HEK293 (cell line): ENCODE measurements around the gene GAREM1.

ENCODE experiments used
- CTCF ChIA-PET: fragments of 350-600 bp; formaldehyde crosslinking; extraction: SDS; loops from one replicate; lab custom pipeline; 2021; ENCODE audit warnings: antibody characterized with exemption; lab: Yijun Ruan, JAX
- POLR2A ChIA-PET: fragments of 300-600 bp; formaldehyde crosslinking; extraction: SDS; loops from one replicate; lab custom pipeline; 2020; ENCODE audit warnings: antibody characterized with exemption, inconsistent platforms; lab: Yijun Ruan, JAX
- H3K27ac ChIP-seq: fragments of 200-500 bp; sonication (Bioruptor generic); 2 replicates; pipeline ENCODE4 v1.5.1; 2014; ENCODE audit warnings: low read depth, low read length, control low read depth, inconsistent platforms; ENCODE audit errors: extremely low read depth
- H3K36me3 ChIP-seq, 2 experiments: fragments of 200-500 bp in 1 of 2; sonication (Bioruptor generic) in 1 of 2; 1 replicate in 1 of 2; 2 replicates in 1 of 2; pipeline ENCODE4 v1.5.1; 2014 to 2017; ENCODE audit warnings: inconsistent platforms in 2 of 2, low read length in 2 of 2; ENCODE audit not compliant: control insufficient read depth in 2 of 2, insufficient read depth in 1 of 2
- H3K4me1 ChIP-seq: fragments of 200-500 bp; sonication (Bioruptor generic); 2 replicates; pipeline ENCODE4 v1.5.1; 2014; ENCODE audit warnings: mild to moderate bottlenecking, low read length, inconsistent platforms; ENCODE audit not compliant: control insufficient read depth, insufficient read depth
- H3K4me3 ChIP-seq: 2 replicates; pipeline ENCODE4 v1.5.1; 2011; ENCODE audit warnings: low read depth, mild to moderate bottlenecking, control low read depth, low read length, moderate library complexity
- H3K9me3 ChIP-seq: fragments of 200-500 bp; sonication (Bioruptor generic); 2 replicates; pipeline ENCODE4 v1.5.1; 2014; ENCODE audit warnings: low read depth, low read length, inconsistent platforms; ENCODE audit not compliant: control insufficient read depth, insufficient read depth
- GFI1B ChIP-seq: fragments of 450-650 bp; formaldehyde crosslinking; IDR thresholded peaks from 2 replicates; pipeline ENCODE4 v1.5.1; 2016; ENCODE audit warnings: missing biosample characterization, missing genetic modification characterization
- GLIS1 ChIP-seq: fragments of 450-650 bp; formaldehyde crosslinking; IDR thresholded peaks from 2 replicates; pipeline ENCODE4 v1.5.1; 2016; ENCODE audit warnings: missing biosample characterization, missing genetic modification characterization
- HOXC10 ChIP-seq: sonication (generic); formaldehyde crosslinking; IDR thresholded peaks from 2 replicates; pipeline ENCODE4 v1.8.1; 2023; ENCODE audit warnings: mild to moderate bottlenecking, missing genetic modification reagents
- KLF1 ChIP-seq: fragments of 450-650 bp; formaldehyde crosslinking; IDR thresholded peaks from 2 replicates; pipeline ENCODE4 v1.5.1; 2016; ENCODE audit warnings: missing biosample characterization, missing genetic modification characterization
- KLF9 ChIP-seq: fragments of 450-650 bp; formaldehyde crosslinking; IDR thresholded peaks from 2 replicates; pipeline ENCODE4 v1.5.1; 2016; ENCODE audit warnings: missing biosample characterization, missing genetic modification characterization, low read depth
- MZF1 ChIP-seq: fragments of 450-650 bp; formaldehyde crosslinking; IDR thresholded peaks from 2 replicates; pipeline ENCODE4 v1.5.1; 2017; ENCODE audit warnings: missing biosample characterization, missing genetic modification characterization, borderline replicate concordance
- PRDM1 ChIP-seq: fragments of 450-650 bp; formaldehyde crosslinking; IDR thresholded peaks from 2 replicates; pipeline ENCODE4; 2016; ENCODE audit warnings: missing biosample characterization, missing genetic modification characterization
- SCRT2 ChIP-seq: fragments of 450-650 bp; formaldehyde crosslinking; IDR thresholded peaks from 2 replicates; pipeline ENCODE4 v1.5.1; 2016; ENCODE audit warnings: missing biosample characterization, missing genetic modification characterization
- ZBTB21 ChIP-seq: fragments of 450-650 bp; formaldehyde crosslinking; IDR thresholded peaks from 2 replicates; pipeline ENCODE4 v1.5.1; 2017; ENCODE audit warnings: missing biosample characterization, missing genetic modification characterization
- ZBTB8A ChIP-seq: fragments of 450-650 bp; formaldehyde crosslinking; IDR thresholded peaks from 2 replicates; pipeline ENCODE4 v1.5.1; 2016; ENCODE audit warnings: missing biosample characterization, missing genetic modification characterization
- ZNF10 ChIP-seq: fragments of 450-650 bp; formaldehyde crosslinking; IDR thresholded peaks from 2 replicates; pipeline ENCODE4 v1.5.1; 2017; ENCODE audit warnings: missing biosample characterization, missing genetic modification characterization
- ZNF112 ChIP-seq: fragments of 450-650 bp; formaldehyde crosslinking; IDR thresholded peaks from 2 replicates; pipeline ENCODE4 v1.5.0; 2017; ENCODE audit warnings: missing biosample characterization, missing genetic modification characterization
- ZNF157 ChIP-seq: fragments of 450-650 bp; formaldehyde crosslinking; IDR thresholded peaks from 2 replicates; pipeline ENCODE4 v1.5.1; 2016; ENCODE audit warnings: missing biosample characterization, missing genetic modification characterization
- ZNF23 ChIP-seq: fragments of 450-650 bp; formaldehyde crosslinking; IDR thresholded peaks from 2 replicates; pipeline ENCODE4 v1.5.1; 2016; ENCODE audit warnings: missing biosample characterization, missing genetic modification characterization, borderline replicate concordance
- ZNF292 ChIP-seq: fragments of 450-650 bp; formaldehyde crosslinking; IDR thresholded peaks from 2 replicates; pipeline ENCODE4 v1.5.1; 2016; ENCODE audit warnings: low read depth, missing biosample characterization, missing genetic modification characterization, borderline replicate concordance
- ZNF335 ChIP-seq: fragments of 450-650 bp; formaldehyde crosslinking; conservative IDR thresholded peaks from 2 replicates; pipeline ENCODE4 v1.5.1; 2016; ENCODE audit warnings: missing biosample characterization, missing genetic modification characterization
- ZNF391 ChIP-seq: fragments of 450-650 bp; formaldehyde crosslinking; IDR thresholded peaks from 2 replicates; pipeline ENCODE4 v1.5.1; 2016; ENCODE audit warnings: low read depth, missing biosample characterization, missing genetic modification characterization, borderline replicate concordance
- ZNF426 ChIP-seq: fragments of 450-650 bp; formaldehyde crosslinking; IDR thresholded peaks from 2 replicates; pipeline ENCODE4 v1.5.1; 2017; ENCODE audit warnings: missing biosample characterization, missing genetic modification characterization, mild to moderate bottlenecking, inconsistent platforms, moderate library complexity
- ZNF510 ChIP-seq: fragments of 450-650 bp; formaldehyde crosslinking; IDR thresholded peaks from 2 replicates; pipeline ENCODE4 v1.5.1; 2018; ENCODE audit warnings: mild to moderate bottlenecking, missing genetic modification characterization, missing biosample characterization; ENCODE audit not compliant: insufficient replicate concordance
- ZNF621 ChIP-seq: fragments of 450-650 bp; formaldehyde crosslinking; IDR thresholded peaks from 2 replicates; pipeline ENCODE4 v1.5.1; 2017; ENCODE audit warnings: missing biosample characterization, missing genetic modification characterization
- ZNF768 ChIP-seq: fragments of 450-650 bp; formaldehyde crosslinking; IDR thresholded peaks from 2 replicates; pipeline ENCODE4 v1.5.1; 2018; ENCODE audit warnings: missing biosample characterization, mild to moderate bottlenecking, missing genetic modification characterization
- ZNF777 ChIP-seq: fragments of 450-650 bp; formaldehyde crosslinking; IDR thresholded peaks from 2 replicates; pipeline ENCODE4 v1.5.1; 2017; ENCODE audit warnings: missing biosample characterization, missing genetic modification characterization, borderline replicate concordance
- ZNF843 ChIP-seq: fragments of 450-650 bp; formaldehyde crosslinking; IDR thresholded peaks from 2 replicates; pipeline ENCODE4 v1.5.1; 2016; ENCODE audit warnings: missing biosample characterization, missing genetic modification characterization
- ZSCAN16 ChIP-seq: fragments of 450-650 bp; formaldehyde crosslinking; IDR thresholded peaks from 2 replicates; pipeline ENCODE4 v1.5.1; 2016; ENCODE audit warnings: missing biosample characterization, missing genetic modification characterization
- ZSCAN23 ChIP-seq: fragments of 450-650 bp; formaldehyde crosslinking; IDR thresholded peaks from 2 replicates; pipeline ENCODE4 v1.5.1; 2016; ENCODE audit warnings: missing biosample characterization, missing genetic modification characterization
- TF ChIP-seq, protein P1 (sequence below): fragments of 450-650 bp; formaldehyde crosslinking; IDR thresholded peaks from 2 replicates; pipeline ENCODE4 v1.5.1; 2016; ENCODE audit warnings: missing biosample characterization, missing genetic modification characterization
- TF ChIP-seq, protein P2 (sequence below): fragments of 450-650 bp; formaldehyde crosslinking; IDR thresholded peaks from 2 replicates; pipeline ENCODE4 v1.5.1; 2016; ENCODE audit warnings: missing biosample characterization, missing genetic modification characterization

GAREM1 gene

DNA sequence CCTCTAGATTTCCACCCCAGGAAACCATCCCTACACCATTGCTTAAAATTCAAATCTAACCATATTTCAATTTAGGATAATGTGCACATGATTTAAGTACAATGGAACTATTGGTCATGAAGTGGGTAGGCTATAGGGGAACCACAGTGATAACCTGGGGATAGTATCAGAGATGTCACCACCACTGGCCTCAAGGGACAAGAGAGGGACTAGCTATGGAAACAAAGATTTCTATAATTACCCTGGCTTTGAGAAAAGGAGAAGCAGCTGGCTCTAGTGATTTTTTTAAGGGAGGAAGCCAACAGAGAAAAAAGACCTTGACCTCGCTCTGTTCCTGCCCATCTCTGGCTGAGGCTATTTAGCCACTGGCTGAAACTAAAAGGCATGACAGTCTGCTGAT is 148.9 kb downstream of the GAREM1 start:
- TF ChIP-seq ZNF112 (no peak), ZNF23 (tag by site-specific recombination) (no peak), ZNF843 (no peak), ZNF621 (no peak), GLIS1 (tag by site-specific recombination) (no peak)
- Histone ChIP-seq H3K4me3 (no peak overlapping the region), H3K36me3 (no peaks in the 10 kb centered on the region), H3K27ac (no peak overlapping the region), H3K4me1 (no peaks in the 10 kb centered on the region), H3K9me3 (no peaks in the 10 kb centered on the region)
- POLR2A ChIA-PET = no interaction called here
- CTCF ChIA-PET = no interaction called here

DNA sequence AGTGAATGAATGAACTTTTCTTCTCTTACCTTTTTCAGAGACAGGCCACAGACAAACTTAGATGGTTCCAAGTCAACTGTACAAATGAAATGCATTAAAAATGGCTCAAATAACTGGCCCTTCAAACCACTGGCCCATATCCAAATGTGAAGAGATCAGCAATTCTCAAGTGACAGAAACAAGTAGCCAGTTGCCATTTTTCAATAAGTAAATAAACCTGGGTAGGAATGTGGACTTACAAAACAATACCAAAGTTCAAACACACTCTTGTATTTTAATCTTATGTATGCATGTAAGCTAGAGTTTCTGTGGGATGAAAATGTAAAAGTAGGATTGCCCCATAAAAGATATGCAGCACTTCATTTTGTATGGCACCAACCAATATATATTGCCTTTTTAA is 151.6 kb downstream of the GAREM1 start:
- CTCF ChIA-PET = interaction anchor here (1.2 kb wide), 2 partner anchors 9 to 29 kb away, joined by 3 to 6 read pairs; no protein-coding TSS in a partner anchor
- Histone ChIP-seq H3K27ac (no peak overlapping the region), H3K4me3 (no peak overlapping the region), H3K4me1 (no peaks in the 10 kb centered on the region), H3K9me3 (no peaks in the 10 kb centered on the region), H3K36me3 (no peaks in the 10 kb centered on the region)
- POLR2A ChIA-PET = no interaction called here
- TF ChIP-seq ZNF510 (tag by site-specific recombination) = no peak
- TF ChIP-seq ZNF777 (tag by site-specific recombination) = no peak
- no peak for TF ChIP-seq ZBTB8A (tag by site-specific recombination)
- no peak for TF ChIP-seq ZNF292 (tag by site-specific recombination)
- no peak for TF ChIP-seq ZNF391 (tag by site-specific recombination)

DNA sequence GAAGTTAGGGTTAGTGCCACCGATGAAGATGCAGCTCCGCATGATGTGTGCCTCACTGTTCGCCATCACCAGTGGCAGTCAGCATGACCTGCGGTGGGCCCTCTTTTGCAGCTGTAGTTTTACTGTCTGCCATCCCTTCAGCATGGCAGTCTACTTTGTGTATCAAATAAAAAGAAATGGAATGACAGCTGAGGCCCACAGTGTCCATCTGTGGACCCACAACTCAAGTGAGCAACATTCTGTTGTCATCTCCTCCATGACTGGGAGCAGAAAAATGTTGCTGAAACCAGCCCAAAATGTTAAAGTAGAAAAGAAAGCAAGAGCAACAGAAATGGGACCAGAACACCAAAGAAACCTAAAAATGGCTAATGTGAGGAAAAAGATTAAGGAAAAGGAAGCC is 152.1 kb downstream of the GAREM1 start:
- no peaks in the 10 kb centered on the region for H3K4me1 ChIP-seq
- TF ChIP-seq, protein P1, sequence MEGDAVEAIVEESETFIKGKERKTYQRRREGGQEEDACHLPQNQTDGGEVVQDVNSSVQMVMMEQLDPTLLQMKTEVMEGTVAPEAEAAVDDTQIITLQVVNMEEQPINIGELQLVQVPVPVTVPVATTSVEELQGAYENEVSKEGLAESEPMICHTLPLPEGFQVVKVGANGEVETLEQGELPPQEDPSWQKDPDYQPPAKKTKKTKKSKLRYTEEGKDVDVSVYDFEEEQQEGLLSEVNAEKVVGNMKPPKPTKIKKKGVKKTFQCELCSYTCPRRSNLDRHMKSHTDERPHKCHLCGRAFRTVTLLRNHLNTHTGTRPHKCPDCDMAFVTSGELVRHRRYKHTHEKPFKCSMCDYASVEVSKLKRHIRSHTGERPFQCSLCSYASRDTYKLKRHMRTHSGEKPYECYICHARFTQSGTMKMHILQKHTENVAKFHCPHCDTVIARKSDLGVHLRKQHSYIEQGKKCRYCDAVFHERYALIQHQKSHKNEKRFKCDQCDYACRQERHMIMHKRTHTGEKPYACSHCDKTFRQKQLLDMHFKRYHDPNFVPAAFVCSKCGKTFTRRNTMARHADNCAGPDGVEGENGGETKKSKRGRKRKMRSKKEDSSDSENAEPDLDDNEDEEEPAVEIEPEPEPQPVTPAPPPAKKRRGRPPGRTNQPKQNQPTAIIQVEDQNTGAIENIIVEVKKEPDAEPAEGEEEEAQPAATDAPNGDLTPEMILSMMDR = no peak
- TF ChIP-seq ZNF23 (tag by site-specific recombination) = no peak
- no peak for TF ChIP-seq HOXC10 (CRISPR knock-in tag)
- TF ChIP-seq SCRT2 (tag by site-specific recombination) = no peak
- no peak for TF ChIP-seq ZBTB21
- TF ChIP-seq ZSCAN16 (tag by site-specific recombination) = no peak
- no peak for TF ChIP-seq PRDM1 (tag by site-specific recombination)
- no peak for TF ChIP-seq ZNF335 (tag by site-specific recombination)
- TF ChIP-seq ZSCAN23 = no peak
- TF ChIP-seq ZNF426 = no peak
- TF ChIP-seq ZNF157 (tag by site-specific recombination) = no peak
- TF ChIP-seq KLF1 (tag by site-specific recombination) = no peak
- TF ChIP-seq, protein P2, sequence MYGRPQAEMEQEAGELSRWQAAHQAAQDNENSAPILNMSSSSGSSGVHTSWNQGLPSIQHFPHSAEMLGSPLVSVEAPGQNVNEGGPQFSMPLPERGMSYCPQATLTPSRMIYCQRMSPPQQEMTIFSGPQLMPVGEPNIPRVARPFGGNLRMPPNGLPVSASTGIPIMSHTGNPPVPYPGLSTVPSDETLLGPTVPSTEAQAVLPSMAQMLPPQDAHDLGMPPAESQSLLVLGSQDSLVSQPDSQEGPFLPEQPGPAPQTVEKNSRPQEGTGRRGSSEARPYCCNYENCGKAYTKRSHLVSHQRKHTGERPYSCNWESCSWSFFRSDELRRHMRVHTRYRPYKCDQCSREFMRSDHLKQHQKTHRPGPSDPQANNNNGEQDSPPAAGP (tag by site-specific recombination) = no peak
- no peak for TF ChIP-seq KLF9 (tag by site-specific recombination)
- TF ChIP-seq MZF1 (tag by site-specific recombination) = no peak
- no peak for TF ChIP-seq GFI1B
- no peak for TF ChIP-seq ZNF10
- TF ChIP-seq ZBTB8A (tag by site-specific recombination) = no peak
- TF ChIP-seq ZNF768 = no peak
- H3K9me3 ChIP-seq = no peaks in the 10 kb centered on the region
- CTCF ChIA-PET = interaction anchor here (1.2 kb wide), 3 partner anchors 10 to 152 kb away, joined by 3 to 6 read pairs (median 4); partner anchors contain the start of gene GAREM1
- no peak overlapping the region for H3K27ac ChIP-seq
- H3K4me3 ChIP-seq = no peak overlapping the region
- H3K36me3 ChIP-seq = no peaks in the 10 kb centered on the region
- POLR2A ChIA-PET = no interaction called here
